CD14-positive monocyte (primary cell): Measurements from ENCODE around the gene SCGB3A1. TPM values are rescaled to one million over a fixed set of nuclear protein-coding genes. Genes with fewer than 3 reads are reported as not detected.

Experiments
- DNase-seq, 3 donors: peaks; one replicate each; pipeline ENCODE4 v3.0.0-alpha.2; 2011 to 2022
- H2AFZ ChIP-seq: 2 replicates; pipeline ENCODE4 v1.6.0; 2012; ENCODE audit warnings: mild to moderate bottlenecking, low read depth, low read length, inconsistent platforms; ENCODE audit not compliant: insufficient read depth, poor library complexity, severe bottlenecking
- H3K27ac ChIP-seq, 2 donors: 1 replicate in 1 of 2; 2 replicates in 1 of 2; pipeline ENCODE4 v1.5.1; 2012 to 2013; ENCODE audit warnings: low read length in 2 of 2, control low read depth in 1 of 2, inconsistent platforms in 1 of 2, low read depth in 1 of 2, mild to moderate bottlenecking in 1 of 2
- H3K27me3 ChIP-seq, 2 donors: one replicate each; pipeline versions ENCODE4 v1.6.0 to v1.6.1; 2011 to 2013; ENCODE audit warnings: low read length in 2 of 2; ENCODE audit not compliant: control insufficient read depth in 2 of 2, insufficient read depth in 2 of 2
- H3K36me3 ChIP-seq, 2 donors: replicated peaks in 1 of 2; 1 replicate in 1 of 2; 2 replicates in 1 of 2; pipeline versions ENCODE4 v1.5.1 to v1.6.1; 2012 to 2013; ENCODE audit warnings: low read length in 2 of 2, control low read depth in 1 of 2, inconsistent platforms in 1 of 2, mild to moderate bottlenecking in 1 of 2; ENCODE audit not compliant: insufficient read depth in 2 of 2, control insufficient read depth in 1 of 2
- H3K4me1 ChIP-seq, 2 donors: 1 replicate in 1 of 2; 2 replicates in 1 of 2; pipeline versions ENCODE4 v1.5.1 to v1.6.1; 2012 to 2013; ENCODE audit warnings: low read length in 2 of 2, control low read depth in 1 of 2, inconsistent platforms in 1 of 2, mild to moderate bottlenecking in 1 of 2, moderate library complexity in 1 of 2; ENCODE audit not compliant: insufficient read depth in 2 of 2, control insufficient read depth in 1 of 2
- H3K4me2 ChIP-seq: replicated peaks from 2 replicates; pipeline ENCODE3; 2012; ENCODE audit warnings: low read length, moderate library complexity, mild to moderate bottlenecking; ENCODE audit not compliant: poor library complexity, severe bottlenecking; ENCODE audit errors: extremely low read depth
- H3K4me3 ChIP-seq, 3 experiments: fragments of 200-600 bp in 1 of 3; sonication (generic) in 1 of 3; replicated peaks in 1 of 3; 1 replicate in 2 of 3; 2 replicates in 1 of 3; pipeline ENCODE4 v1.5.1; 2011 to 2013; ENCODE audit warnings: low read length in 3 of 3, mild to moderate bottlenecking in 3 of 3, control low read depth in 2 of 3, low read depth in 2 of 3, inconsistent platforms in 1 of 3, moderate library complexity in 1 of 3
- H3K79me2 ChIP-seq: 2 replicates; pipeline ENCODE4 v1.6.0; 2012; ENCODE audit warnings: mild to moderate bottlenecking, control low read depth, inconsistent platforms, low read length, moderate library complexity; ENCODE audit not compliant: insufficient read depth
- H3K9ac ChIP-seq: 2 replicates; pipeline ENCODE4 v1.6.0; 2017; ENCODE audit warnings: low read length, mild to moderate bottlenecking; ENCODE audit not compliant: insufficient read depth, poor library complexity, severe bottlenecking
- H3K9me3 ChIP-seq, 2 donors: replicated peaks in 1 of 2; 1 replicate in 1 of 2; 2 replicates in 1 of 2; pipeline versions ENCODE4 v1.5.1 to v1.6.1; 2012 to 2013; ENCODE audit warnings: low read length in 2 of 2, control low read depth in 1 of 2; ENCODE audit not compliant: control insufficient read depth in 1 of 2, insufficient read depth in 1 of 2
- H4K20me1 ChIP-seq: 2 replicates; pipeline ENCODE4 v1.6.0; 2012; ENCODE audit warnings: mild to moderate bottlenecking, low read length, control low read depth, moderate library complexity; ENCODE audit not compliant: insufficient read depth
- H3K27ac Mint-ChIP-seq, 7 donors: one replicate each; pipeline ENCODE4 v1.8.0; 2020; ENCODE audit warnings: mild to moderate bottlenecking in 7 of 7, mixed read lengths in 7 of 7, moderate library complexity in 6 of 7, inconsistent platforms in 2 of 7
- H3K27me3 Mint-ChIP-seq, 3 donors: one replicate each; pipeline ENCODE4 v1.8.0; 2021 to 2022; ENCODE audit warnings: low read depth in 3 of 3, mild to moderate bottlenecking in 3 of 3, mixed read lengths in 3 of 3, moderate library complexity in 3 of 3, inconsistent platforms in 1 of 3
- H3K36me3 Mint-ChIP-seq, 2 donors: one replicate each; pipeline ENCODE4 v1.8.0; 2020; ENCODE audit warnings: mixed read lengths in 2 of 2, inconsistent platforms in 1 of 2, mild to moderate bottlenecking in 1 of 2
- H3K4me1 Mint-ChIP-seq: one replicate; pipeline ENCODE4 v1.8.0; 2020; ENCODE audit warnings: mild to moderate bottlenecking, mixed read lengths
- H3K4me3 Mint-ChIP-seq, 2 donors: one replicate each; pipeline ENCODE4 v1.8.0; 2020; ENCODE audit warnings: mild to moderate bottlenecking in 2 of 2, mixed read lengths in 2 of 2, moderate library complexity in 1 of 2
- H3K9me3 Mint-ChIP-seq, 7 donors: one replicate each; pipeline ENCODE4 v1.8.0; 2020 to 2022; ENCODE audit warnings: mixed read lengths in 7 of 7, mild to moderate bottlenecking in 6 of 7, moderate library complexity in 6 of 7, inconsistent platforms in 2 of 7
- WGBS: methylation state at CpG from one replicate; pipeline ENCODE4 v1.1.5; 2013; ENCODE audit warnings: missing lambda C conversion rate; ENCODE audit not compliant: insufficient coverage; 5-methylcytosine and 5-hydroxymethylcytosine counted together
- intact Hi-C, 2 donors: fragments of 100-400 bp; cut with micrococcal nuclease; formaldehyde crosslinking; loops; one replicate each; pipeline versions ENCODE4 v1.15.0 to v1.15.1; 2023
- polyA plus RNA-seq, 3 donors: library from polyadenylated mRNA; depleted of rRNA in 1 of 3; unstranded in 2 of 3; stranded (reverse) in 1 of 3; fragments of 300-500 nt in 2 of 3; fragments of >200 nt in 1 of 3; fragmentation: Illumina TruSeq in 2 of 3; gene quantifications; 1 replicate in 2 of 3; 2 replicates in 1 of 3; pipeline ENCODE4 v1.2.3, GENCODE V29; 2012 to 2021
- TF ChIP-seq, protein P1 (sequence below): fragments of 200-600 bp; IDR thresholded peaks from one replicate; pipeline ENCODE4 v1.8.0; 2022; ENCODE audit warnings: antibody characterized with exemption, mild to moderate bottlenecking

Gene SCGB3A1
- polyA plus RNA-seq, 3 donors = 0.49 to 0.83 (median 0.59) TPM

DNA sequence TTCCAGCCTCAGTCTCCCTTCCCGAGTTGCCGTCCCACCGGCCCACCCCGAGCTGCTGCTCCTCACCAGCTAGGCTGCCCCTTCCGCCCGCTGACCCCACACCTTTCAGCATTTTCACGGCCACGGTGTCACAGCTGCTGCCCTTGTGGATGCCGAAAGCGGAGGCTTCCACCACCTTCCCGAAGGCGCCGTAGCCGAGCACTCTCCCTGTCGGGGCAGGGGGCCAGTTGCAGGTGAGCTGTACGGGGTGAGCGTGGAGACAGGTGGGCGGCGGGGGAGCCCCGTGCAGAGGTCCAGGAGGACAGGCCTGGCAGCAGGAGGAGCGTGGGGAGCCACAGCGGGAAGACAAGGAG is 28.2 kb upstream of the SCGB3A1 start:
- WGBS = 92% methylated on average over 21 of the region's 22 CpGs
- Histone ChIP-seq H4K20me1 (no peaks in the 10 kb centered on the region), H3K9ac (no peak overlapping the region), H3K27ac (no peak overlapping the region), H3K27me3 (no peaks in the 10 kb centered on the region), H3K36me3 (no peaks in the 10 kb centered on the region), H3K79me2 (no peaks in the 10 kb centered on the region), H3K4me1 (no peaks in the 10 kb centered on the region), H3K4me2 (no peak overlapping the region), H3K4me3 (no peak overlapping the region), H2AFZ (no peak overlapping the region), H3K9me3 (no peaks in the 10 kb centered on the region)
- no peak for DNase-seq
- Mint-ChIP-seq H3K4me1 (peaks cover 2% of the 10 kb centered on the region), H3K36me3 (no peaks in the 10 kb centered on the region), H3K4me3 (peak overlapping the region in 1 of 2 donors; percentile 26), H3K27ac (no peak overlapping the region), H3K27me3 (peaks cover 6 to 12% (median 9%) of the 10 kb centered on the region in 3 donors), H3K9me3 (peaks cover 0 to 10% (median 3%) of the 10 kb centered on the region in 7 donors)
- intact Hi-C loops = no loop called here
- TF ChIP-seq, protein P1, sequence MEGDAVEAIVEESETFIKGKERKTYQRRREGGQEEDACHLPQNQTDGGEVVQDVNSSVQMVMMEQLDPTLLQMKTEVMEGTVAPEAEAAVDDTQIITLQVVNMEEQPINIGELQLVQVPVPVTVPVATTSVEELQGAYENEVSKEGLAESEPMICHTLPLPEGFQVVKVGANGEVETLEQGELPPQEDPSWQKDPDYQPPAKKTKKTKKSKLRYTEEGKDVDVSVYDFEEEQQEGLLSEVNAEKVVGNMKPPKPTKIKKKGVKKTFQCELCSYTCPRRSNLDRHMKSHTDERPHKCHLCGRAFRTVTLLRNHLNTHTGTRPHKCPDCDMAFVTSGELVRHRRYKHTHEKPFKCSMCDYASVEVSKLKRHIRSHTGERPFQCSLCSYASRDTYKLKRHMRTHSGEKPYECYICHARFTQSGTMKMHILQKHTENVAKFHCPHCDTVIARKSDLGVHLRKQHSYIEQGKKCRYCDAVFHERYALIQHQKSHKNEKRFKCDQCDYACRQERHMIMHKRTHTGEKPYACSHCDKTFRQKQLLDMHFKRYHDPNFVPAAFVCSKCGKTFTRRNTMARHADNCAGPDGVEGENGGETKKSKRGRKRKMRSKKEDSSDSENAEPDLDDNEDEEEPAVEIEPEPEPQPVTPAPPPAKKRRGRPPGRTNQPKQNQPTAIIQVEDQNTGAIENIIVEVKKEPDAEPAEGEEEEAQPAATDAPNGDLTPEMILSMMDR = no peak

DNA sequence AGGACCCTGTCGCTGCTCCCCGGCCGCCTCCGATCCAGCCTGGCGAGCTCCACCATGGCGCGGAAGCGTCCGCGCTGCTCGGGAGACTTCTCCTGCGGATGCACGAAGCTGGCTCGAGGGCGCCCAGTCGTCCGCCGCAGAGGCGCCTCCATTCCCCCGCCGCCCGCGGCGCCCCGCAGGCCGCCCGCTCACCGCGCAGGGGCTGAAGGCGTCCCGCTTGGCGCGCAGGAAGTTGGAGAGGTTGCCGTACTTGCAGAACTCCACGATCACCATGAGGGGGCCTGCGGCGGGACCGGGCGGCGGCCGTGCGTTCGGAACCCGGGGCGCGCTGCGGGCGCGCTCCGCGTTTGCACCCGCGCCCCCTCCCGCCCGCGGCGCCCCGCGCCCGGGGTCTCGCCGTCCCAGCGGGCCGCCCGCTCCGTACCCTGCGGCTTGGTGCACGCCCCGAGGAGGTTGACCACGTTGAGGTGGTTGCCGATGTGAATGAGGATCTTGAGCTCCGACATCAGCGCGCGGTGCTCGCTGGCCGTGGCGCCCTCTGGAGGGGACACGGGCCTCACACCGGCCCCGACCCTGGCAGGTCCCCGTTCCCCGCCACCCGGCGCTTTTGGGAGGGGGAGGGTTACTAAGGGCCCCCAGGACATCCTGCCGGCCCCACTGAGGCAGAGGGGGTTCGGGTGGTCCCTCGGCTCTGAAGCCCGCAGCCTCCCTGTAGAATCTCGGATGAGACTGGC is 27.7 kb upstream of the SCGB3A1 start:
- Mint-ChIP-seq H3K9me3 (peaks cover 0 to 10% (median 3%) of the 10 kb centered on the region in 7 donors), H3K27ac (no peak overlapping the region), H3K27me3 (peaks cover 6 to 12% (median 9%) of the 10 kb centered on the region in 3 donors), H3K36me3 (no peaks in the 10 kb centered on the region), H3K4me1 (peaks cover 2% of the 10 kb centered on the region), H3K4me3 (no peak overlapping the region)
- no peaks in the 10 kb centered on the region for H3K36me3 ChIP-seq
- intact Hi-C loops = no loop called here
- H2AFZ ChIP-seq = no peak overlapping the region
- no peak for DNase-seq
- WGBS = 49% methylated on average over 87 of the region's 90 CpGs
- H3K9me3 ChIP-seq = no peaks in the 10 kb centered on the region
- no peaks in the 10 kb centered on the region for H4K20me1 ChIP-seq
- no peaks in the 10 kb centered on the region for H3K4me1 ChIP-seq
- no peaks in the 10 kb centered on the region for H3K27me3 ChIP-seq
- no peak overlapping the region for H3K9ac ChIP-seq
- H3K4me2 ChIP-seq = peak overlapping the region; percentile 39
- H3K79me2 ChIP-seq = no peaks in the 10 kb centered on the region
- TF ChIP-seq, protein P1 = no peak
- no peak overlapping the region for H3K27ac ChIP-seq
- H3K4me3 ChIP-seq = no peak overlapping the region
